ENCODE results near the gene SYMPK.
"Not testable (repeated sequence)": the region's sequence is repeated elsewhere in the genome, so short reads cannot be mapped to it uniquely, and the experiment has no call there.

The SYMPK gene

GRCh38 chr19:45874620-45874966, 11.6 kb upstream of the SYMPK start:
- no peak for DNase-seq (ENCODE audit: low read depth)
- TF ChIP-seq, protein P1, sequence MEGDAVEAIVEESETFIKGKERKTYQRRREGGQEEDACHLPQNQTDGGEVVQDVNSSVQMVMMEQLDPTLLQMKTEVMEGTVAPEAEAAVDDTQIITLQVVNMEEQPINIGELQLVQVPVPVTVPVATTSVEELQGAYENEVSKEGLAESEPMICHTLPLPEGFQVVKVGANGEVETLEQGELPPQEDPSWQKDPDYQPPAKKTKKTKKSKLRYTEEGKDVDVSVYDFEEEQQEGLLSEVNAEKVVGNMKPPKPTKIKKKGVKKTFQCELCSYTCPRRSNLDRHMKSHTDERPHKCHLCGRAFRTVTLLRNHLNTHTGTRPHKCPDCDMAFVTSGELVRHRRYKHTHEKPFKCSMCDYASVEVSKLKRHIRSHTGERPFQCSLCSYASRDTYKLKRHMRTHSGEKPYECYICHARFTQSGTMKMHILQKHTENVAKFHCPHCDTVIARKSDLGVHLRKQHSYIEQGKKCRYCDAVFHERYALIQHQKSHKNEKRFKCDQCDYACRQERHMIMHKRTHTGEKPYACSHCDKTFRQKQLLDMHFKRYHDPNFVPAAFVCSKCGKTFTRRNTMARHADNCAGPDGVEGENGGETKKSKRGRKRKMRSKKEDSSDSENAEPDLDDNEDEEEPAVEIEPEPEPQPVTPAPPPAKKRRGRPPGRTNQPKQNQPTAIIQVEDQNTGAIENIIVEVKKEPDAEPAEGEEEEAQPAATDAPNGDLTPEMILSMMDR (IDR thresholded peaks at IDR 0.05; ENCODE audit: insufficient read depth, low read depth, low read length, missing control alignments) = no peak
- H3K4me3 ChIP-seq (ENCODE audit: low read depth, low read length) = no peak overlapping the region

GRCh38 chr19:45873219-45873772, 10.3 kb upstream of the SYMPK start:
- TF ChIP-seq, protein P1 (IDR thresholded peaks at IDR 0.05; ENCODE audit: insufficient read depth, low read depth, low read length, missing control alignments) = no peak
- DNase-seq (ENCODE audit: low read depth) = no peak

DNA sequence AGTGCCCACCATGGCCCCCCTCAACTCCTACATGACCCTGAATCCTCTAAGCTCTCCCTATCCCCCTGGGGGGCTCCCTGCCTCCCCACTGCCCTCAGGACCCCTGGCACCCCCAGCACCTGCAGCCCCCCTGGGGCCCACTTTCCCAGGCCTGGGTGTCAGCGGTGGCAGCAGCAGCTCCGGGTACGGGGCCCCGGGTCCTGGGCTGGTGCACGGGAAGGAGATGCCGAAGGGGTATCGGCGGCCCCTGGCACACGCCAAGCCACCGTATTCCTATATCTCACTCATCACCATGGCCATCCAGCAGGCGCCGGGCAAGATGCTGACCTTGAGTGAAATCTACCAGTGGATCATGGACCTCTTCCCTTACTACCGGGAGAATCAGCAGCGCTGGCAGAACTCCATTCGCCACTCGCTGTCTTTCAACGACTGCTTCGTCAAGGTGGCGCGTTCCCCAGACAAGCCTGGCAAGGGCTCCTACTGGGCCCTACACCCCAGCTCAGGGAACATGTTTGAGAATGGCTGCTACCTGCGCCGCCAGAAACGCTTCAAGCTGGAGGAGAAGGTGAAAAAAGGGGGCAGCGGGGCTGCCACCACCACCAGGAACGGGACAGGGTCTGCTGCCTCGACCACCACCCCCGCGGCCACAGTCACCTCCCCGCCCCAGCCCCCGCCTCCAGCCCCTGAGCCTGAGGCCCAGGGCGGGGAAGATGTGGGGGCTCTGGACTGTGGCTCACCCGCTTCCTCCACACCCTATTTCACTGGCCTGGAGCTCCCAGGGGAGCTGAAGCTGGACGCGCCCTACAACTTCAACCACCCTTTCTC, 9.4 kb upstream of the SYMPK start:
- DNase-seq (ENCODE audit: low read depth) = no peak
- TF ChIP-seq, protein P1 (IDR thresholded peaks at IDR 0.05; ENCODE audit: insufficient read depth, low read depth, low read length, missing control alignments) = no peak
- H3K4me3 ChIP-seq (ENCODE audit: low read depth, low read length) = no peak overlapping the region

More at GRCh38 chr19:45873219-45873772, 10.3 kb upstream of the SYMPK start:
- no peak overlapping the region for H3K4me3 ChIP-seq (ENCODE audit: low read depth, low read length)

DNA sequence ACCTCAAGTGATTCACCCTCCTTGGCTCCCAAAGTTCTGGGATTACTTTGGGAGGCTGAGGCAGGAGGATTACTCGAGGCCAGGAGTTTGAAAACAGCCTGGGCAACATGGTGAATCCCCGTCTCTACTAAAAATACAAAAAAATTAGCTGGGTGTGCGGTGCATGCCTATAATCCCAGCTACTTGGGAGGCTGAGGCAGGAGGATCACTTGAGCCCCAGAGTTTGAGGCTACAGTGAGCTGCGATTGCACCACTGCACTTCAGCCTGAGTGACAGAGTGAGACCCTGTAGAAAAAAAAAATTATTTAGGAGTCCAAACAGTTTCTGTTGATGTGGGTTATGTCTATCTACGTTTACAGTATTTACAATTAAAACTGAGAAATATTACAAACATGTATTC, 7.9 kb upstream of the SYMPK start:
- DNase-seq (ENCODE audit: low read depth) = no peak
- TF ChIP-seq, protein P1 (IDR thresholded peaks at IDR 0.05; ENCODE audit: insufficient read depth, low read depth, low read length, missing control alignments) = no peak
- no peak overlapping the region for H3K4me3 ChIP-seq (ENCODE audit: low read depth, low read length)

- not testable (repeated sequence) for H3K4me3 ChIP-seq (ENCODE audit: low read depth, low read length); DNase-seq (ENCODE audit: low read depth)
Observed at GRCh38 chr19:45867241-45867640, 4.3 kb upstream of the SYMPK start.

DNA sequence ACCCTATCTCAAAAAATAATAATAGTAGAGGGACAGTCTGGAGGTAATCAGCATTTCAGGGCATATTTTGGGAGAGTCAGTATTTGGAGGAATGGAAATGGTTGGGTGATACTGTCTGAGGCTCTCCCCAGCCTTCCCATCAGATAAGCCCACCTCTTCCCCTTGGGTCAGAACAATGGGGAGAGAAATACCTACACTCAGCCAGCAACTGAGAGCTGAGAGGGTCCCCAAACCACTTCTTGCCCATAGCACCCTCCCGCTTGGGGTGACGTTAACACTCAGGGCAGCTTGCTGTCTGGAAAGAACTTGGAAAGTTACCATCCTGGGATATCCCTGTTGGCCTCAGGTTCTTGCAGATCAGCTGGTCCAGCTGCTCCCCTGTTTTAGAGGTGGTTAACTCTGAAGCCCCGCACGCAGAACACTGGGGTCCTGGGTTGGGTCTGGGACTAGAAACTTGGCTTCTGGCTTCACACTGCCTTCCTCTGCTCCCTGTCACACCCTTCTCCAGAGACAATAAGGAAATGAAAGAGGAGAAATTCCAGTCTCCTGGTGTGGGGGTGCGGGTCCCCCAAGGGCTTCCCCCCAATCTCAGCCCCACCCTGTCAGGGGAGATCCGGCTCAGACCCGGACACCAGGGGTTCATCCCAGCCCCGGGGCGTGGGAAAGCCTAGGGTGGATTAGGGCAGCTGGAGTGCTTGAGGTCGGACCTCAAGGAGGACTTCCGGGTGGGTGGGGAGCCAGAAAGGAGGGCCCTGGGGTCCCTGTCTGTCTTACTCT, 3.6 kb upstream of the SYMPK start:
- H3K4me3 ChIP-seq (ENCODE audit: low read depth, low read length) = no peak overlapping the region
- DNase-seq (ENCODE audit: low read depth) = no peak
- TF ChIP-seq, protein P1 (IDR thresholded peaks at IDR 0.05; ENCODE audit: insufficient read depth, low read depth, low read length, missing control alignments) = no peak

GRCh38 chr19:45865269-45865948, 2.5 kb upstream of the SYMPK start:
- H3K4me3 ChIP-seq (ENCODE audit: low read depth, low read length) = no peak overlapping the region
- TF ChIP-seq, protein P1 (IDR thresholded peaks at IDR 0.05; ENCODE audit: insufficient read depth, low read depth, low read length, missing control alignments) = no peak
- DNase-seq (ENCODE audit: low read depth) = no peak

Measured in GM12865 (cell line).